ENCODE data around the gene MIEN1. TPM values are rescaled to one million over a fixed set of nuclear protein-coding genes. Genes with fewer than 3 reads are reported as not detected.

The MIEN1 gene
- polyA plus RNA-seq, 2 of the 4 experiments (the other 2 are of a cell fraction), result 63.9 to 85.5 TPM

- no peak for FAIRE-seq
- CTCF ChIA-PET, result interaction anchor here (0.6 to 50.7 kb wide), 4 partner anchors 11 to 47 kb away, joined by 3 to 1391 read pairs (median 127); partner anchors contain the start of genes MIEN1, PNMT, PPP1R1B and STARD3
- no peak overlapping the region for H3K4me3 ChIP-seq
- H3K27ac ChIP-seq, result no peak overlapping the region
- ATAC-seq, result no peak
- H3K4me2 ChIP-seq, result no peak overlapping the region
- peaks cover 4% of the 10 kb centered on the region; the same call in 2 of the 3 replicates for H3K4me1 ChIP-seq
- POLR2A ChIA-PET, result no interaction called here
- 82% methylated on average over 9 of the region's 9 CpGs for WGBS (ENCODE audit: missing lambda C conversion rate)
- H3K9me3 ChIP-seq, result no peaks in the 10 kb centered on the region
- no peak for DNase-seq (ENCODE audit: low read depth in 1 of 2, low spot score in 1 of 2)
- no peak for TF ChIP-seq HES2 (IDR thresholded peaks at IDR 0.05)
- no peak for TF ChIP-seq KDM5A (IDR thresholded peaks at IDR 0.05)
- TF ChIP-seq FOSB (CRISPR knock-in tag; IDR thresholded peaks at IDR 0.05), result no peak
- TF ChIP-seq ATOH8 (CRISPR knock-in tag; IDR thresholded peaks at IDR 0.05; ENCODE audit: low read depth), result no peak
- TF ChIP-seq RARB (CRISPR knock-in tag; IDR thresholded peaks at IDR 0.05), result no peak
- no peak for TF ChIP-seq NFE2L2 (conservative IDR thresholded peaks at IDR 0.05; ENCODE audit: low read length)
- TF ChIP-seq POLR2AphosphoS2 (conservative IDR thresholded peaks at IDR 0.05; ENCODE audit: low read length), result no peak
Observed at GRCh38 chr17:39683295-39683939, 46.9 kb downstream of the MIEN1 start.

GRCh38 chr17:39679521-39680192 lies 50.7 kb downstream of the MIEN1 start:
- no peak overlapping the region for H3K27ac ChIP-seq
- DNase-seq (ENCODE audit: low read depth in 1 of 2, low spot score in 1 of 2), result no peak
- WGBS (ENCODE audit: missing lambda C conversion rate), result 89% methylated on average over 12 of the region's 12 CpGs
- H3K4me3 ChIP-seq, result no peak overlapping the region
- TF ChIP-seq ELK1 (IDR thresholded peaks at IDR 0.05; ENCODE audit: low read depth, low read length), result no peak
- no peak for TF ChIP-seq ZNF302 (CRISPR knock-in tag; IDR thresholded peaks at IDR 0.05)
- TF ChIP-seq MAFK (IDR thresholded peaks at IDR 0.05; ENCODE audit: partially characterized antibody), result no peak
- no peak for TF ChIP-seq RCOR1 (IDR thresholded peaks at IDR 0.05; ENCODE audit: low read depth, low read length)
- no peak for TF ChIP-seq MYC (IDR thresholded peaks at IDR 0.05; ENCODE audit: borderline replicate concordance, low read length)
- no peak for TF ChIP-seq RFX5 (IDR thresholded peaks at IDR 0.05)
- TF ChIP-seq NPAS2 (CRISPR knock-in tag; IDR thresholded peaks at IDR 0.05; ENCODE audit: borderline replicate concordance), result no peak
- TF ChIP-seq KDM5A (IDR thresholded peaks at IDR 0.05), result no peak
- no peak for TF ChIP-seq FOSB (CRISPR knock-in tag; IDR thresholded peaks at IDR 0.05)
- TF ChIP-seq NR3C1 (IDR thresholded peaks at IDR 0.05), result no peak
- TF ChIP-seq GATA3 (IDR thresholded peaks at IDR 0.05; ENCODE audit: borderline replicate concordance), result no peak
- no peak for ATAC-seq
- H3K4me1 ChIP-seq, result peaks cover 19% of the 10 kb centered on the region; the same call in 2 of the 3 replicates
- FAIRE-seq, result no peak
- POLR2A ChIA-PET, result interaction anchor here (0.8 kb wide), 1 partner anchor 8 kb away, joined by 4 read pairs; the partner anchor contains the start of gene PGAP3
- H3K9me3 ChIP-seq, result no peaks in the 10 kb centered on the region
- H3K4me2 ChIP-seq, result no peak overlapping the region
- CTCF ChIA-PET, result interaction anchor here (1.0 to 50.7 kb wide), 11 partner anchors 7 to 53 kb away, joined by 3 to 1391 read pairs (median 6); partner anchors contain the start of genes ERBB2, MIEN1, PGAP3 and PNMT

Small RNA genes within 50 kb of the gene (small RNA-seq; reads per million reads assigned to genes)
- 0 reads per million in 6 experiments for gene MIR4728

Other genes starting within 250 kb of the MIEN1 start
- gene NEUROD2, start 122.6 kb downstream of the MIEN1 start, polyA plus RNA-seq (2011; rRNA removed), result not detected in 2 replicates
- gene NEUROD2, start 122.6 kb downstream of the MIEN1 start, polyA plus RNA-seq (2017; fragmentation: RNase III; extraction: RNeasy Plus Mini Kit Qiagen cat#74134 plus additional on column Dnase treatment), result not detected in 3 replicates
- 0.07 and 0.10 TPM in 2 replicates for gene PPP1R1B, start 103.6 kb downstream of the MIEN1 start, polyA plus RNA-seq (2011; rRNA removed)
- gene PPP1R1B, start 103.6 kb downstream of the MIEN1 start, polyA plus RNA-seq (2017; fragmentation: RNase III; extraction: RNeasy Plus Mini Kit Qiagen cat#74134 plus additional on column Dnase treatment), result not detected in 3 replicates
- 56.0 and 60.9 TPM in 2 replicates for gene STARD3, start 93.4 kb downstream of the MIEN1 start, polyA plus RNA-seq (2011; rRNA removed)
- 53.0 to 56.1 TPM (median 54.6 TPM) in 3 replicates for gene STARD3, start 93.4 kb downstream of the MIEN1 start, polyA plus RNA-seq (2017; fragmentation: RNase III; extraction: RNeasy Plus Mini Kit Qiagen cat#74134 plus additional on column Dnase treatment)
- gene TCAP, start 65.2 kb downstream of the MIEN1 start, polyA plus RNA-seq (2011; rRNA removed), result 0.41 and 0.67 TPM in 2 replicates
- 1.0 to 1.6 TPM (median 1.2 TPM) in 3 replicates for gene TCAP, start 65.2 kb downstream of the MIEN1 start, polyA plus RNA-seq (2017; fragmentation: RNase III; extraction: RNeasy Plus Mini Kit Qiagen cat#74134 plus additional on column Dnase treatment)
- not detected in 2 replicates for gene PNMT, start 62.1 kb downstream of the MIEN1 start, polyA plus RNA-seq (2011; rRNA removed)
- 0.16 TPM in 1 of 3 replicates, not detected in the others for gene PNMT, start 62.1 kb downstream of the MIEN1 start, polyA plus RNA-seq (2017; fragmentation: RNase III; extraction: RNeasy Plus Mini Kit Qiagen cat#74134 plus additional on column Dnase treatment)
- gene PGAP3, start 42.5 kb downstream of the MIEN1 start, polyA plus RNA-seq (2011; rRNA removed), result 8.5 and 10.6 TPM in 2 replicates
- gene PGAP3, start 42.5 kb downstream of the MIEN1 start, polyA plus RNA-seq (2017; fragmentation: RNase III; extraction: RNeasy Plus Mini Kit Qiagen cat#74134 plus additional on column Dnase treatment), result 6.2 to 8.0 TPM (median 7.3 TPM) in 3 replicates
- gene ERBB2, start 30.5 kb downstream of the MIEN1 start, polyA plus RNA-seq (2011; rRNA removed), result 22.4 and 34.8 TPM in 2 replicates
- gene ERBB2, start 30.5 kb downstream of the MIEN1 start, polyA plus RNA-seq (2017; fragmentation: RNase III; extraction: RNeasy Plus Mini Kit Qiagen cat#74134 plus additional on column Dnase treatment), result 28.6 to 32.4 TPM (median 32.0 TPM) in 3 replicates
- 5.9 and 8.6 TPM in 2 replicates for gene GRB7, start 7.4 kb upstream of the MIEN1 start, polyA plus RNA-seq (2011; rRNA removed)
- gene GRB7, start 7.4 kb upstream of the MIEN1 start, polyA plus RNA-seq (2017; fragmentation: RNase III; extraction: RNeasy Plus Mini Kit Qiagen cat#74134 plus additional on column Dnase treatment), result 5.0 to 10.7 TPM (median 10.1 TPM) in 3 replicates
- not detected in 2 replicates for gene IKZF3, start 133.8 kb upstream of the MIEN1 start, polyA plus RNA-seq (2011; rRNA removed)
- gene IKZF3, start 133.8 kb upstream of the MIEN1 start, polyA plus RNA-seq (2017; fragmentation: RNase III; extraction: RNeasy Plus Mini Kit Qiagen cat#74134 plus additional on column Dnase treatment), result not detected in 3 replicates
- gene ZPBP2, start 137.7 kb upstream of the MIEN1 start, polyA plus RNA-seq (2011; rRNA removed), result not detected in 2 replicates
- gene ZPBP2, start 137.7 kb upstream of the MIEN1 start, polyA plus RNA-seq (2017; fragmentation: RNase III; extraction: RNeasy Plus Mini Kit Qiagen cat#74134 plus additional on column Dnase treatment), result not detected in 3 replicates
- 7.7 and 9.4 TPM in 2 replicates for gene GSDMB, start 188.1 kb upstream of the MIEN1 start, polyA plus RNA-seq (2011; rRNA removed)
- gene GSDMB, start 188.1 kb upstream of the MIEN1 start, polyA plus RNA-seq (2017; fragmentation: RNase III; extraction: RNeasy Plus Mini Kit Qiagen cat#74134 plus additional on column Dnase treatment), result 4.9 to 6.8 TPM (median 6.4 TPM) in 3 replicates
- gene ORMDL3, start 197.1 kb upstream of the MIEN1 start, polyA plus RNA-seq (2011; rRNA removed), result 26.9 and 49.0 TPM in 2 replicates
- 41.4 to 52.1 TPM (median 51.0 TPM) in 3 replicates for gene ORMDL3, start 197.1 kb upstream of the MIEN1 start, polyA plus RNA-seq (2017; fragmentation: RNase III; extraction: RNeasy Plus Mini Kit Qiagen cat#74134 plus additional on column Dnase treatment)
- gene LRRC3C, start 197.2 kb upstream of the MIEN1 start, polyA plus RNA-seq (2011; rRNA removed), result not detected in 2 replicates
- not detected in 3 replicates for gene LRRC3C, start 197.2 kb upstream of the MIEN1 start, polyA plus RNA-seq (2017; fragmentation: RNase III; extraction: RNeasy Plus Mini Kit Qiagen cat#74134 plus additional on column Dnase treatment)
- not detected in 2 replicates for gene GSDMA, start 232.5 kb upstream of the MIEN1 start, polyA plus RNA-seq (2011; rRNA removed)
- gene GSDMA, start 232.5 kb upstream of the MIEN1 start, polyA plus RNA-seq (2017; fragmentation: RNase III; extraction: RNeasy Plus Mini Kit Qiagen cat#74134 plus additional on column Dnase treatment), result not detected in 3 replicates

Data from A549 (cell line).